ENCODE data around the gene RBM28.
A peak's percentile ranks its signal among the peaks of the same experiment; 100 is the strongest.

DNA sequence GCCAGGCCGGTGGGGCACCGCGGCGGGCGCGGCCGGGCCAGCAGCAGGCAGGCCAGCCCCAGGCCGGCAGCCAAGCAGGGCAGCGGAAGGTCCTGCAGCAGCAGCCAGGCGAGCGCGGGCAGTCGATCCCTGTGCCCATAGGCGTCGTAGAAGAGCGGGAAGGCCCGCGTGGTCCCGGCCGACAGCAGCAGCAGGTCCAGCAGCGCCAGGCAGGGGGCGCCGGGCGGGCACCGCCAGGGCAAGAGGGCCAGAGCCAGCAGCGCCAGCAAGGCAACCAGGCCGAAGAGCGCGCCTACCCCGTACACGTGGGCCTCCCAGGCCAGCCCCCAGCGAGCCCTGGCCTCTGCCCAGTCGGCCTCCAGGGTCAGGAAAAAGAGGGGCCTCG is 8.4 kb upstream of the RBM28 start:
- TF ChIP-seq, protein P1, sequence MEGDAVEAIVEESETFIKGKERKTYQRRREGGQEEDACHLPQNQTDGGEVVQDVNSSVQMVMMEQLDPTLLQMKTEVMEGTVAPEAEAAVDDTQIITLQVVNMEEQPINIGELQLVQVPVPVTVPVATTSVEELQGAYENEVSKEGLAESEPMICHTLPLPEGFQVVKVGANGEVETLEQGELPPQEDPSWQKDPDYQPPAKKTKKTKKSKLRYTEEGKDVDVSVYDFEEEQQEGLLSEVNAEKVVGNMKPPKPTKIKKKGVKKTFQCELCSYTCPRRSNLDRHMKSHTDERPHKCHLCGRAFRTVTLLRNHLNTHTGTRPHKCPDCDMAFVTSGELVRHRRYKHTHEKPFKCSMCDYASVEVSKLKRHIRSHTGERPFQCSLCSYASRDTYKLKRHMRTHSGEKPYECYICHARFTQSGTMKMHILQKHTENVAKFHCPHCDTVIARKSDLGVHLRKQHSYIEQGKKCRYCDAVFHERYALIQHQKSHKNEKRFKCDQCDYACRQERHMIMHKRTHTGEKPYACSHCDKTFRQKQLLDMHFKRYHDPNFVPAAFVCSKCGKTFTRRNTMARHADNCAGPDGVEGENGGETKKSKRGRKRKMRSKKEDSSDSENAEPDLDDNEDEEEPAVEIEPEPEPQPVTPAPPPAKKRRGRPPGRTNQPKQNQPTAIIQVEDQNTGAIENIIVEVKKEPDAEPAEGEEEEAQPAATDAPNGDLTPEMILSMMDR (IDR thresholded peaks at IDR 0.05 in 8 of 11, conservative IDR thresholded peaks at IDR 0.05 in 3 of 11): peak in 10 of 11 experiments; percentile 10 to 74 (median 55)
- TF ChIP-seq POLR2AphosphoS5 (IDR thresholded peaks at IDR 0.05) (peak in 1 of 3 donors; percentile 42), POLR2A (IDR thresholded peaks at IDR 0.05) (no peak)
